GM23338 (cell line): ENCODE results near the gene PRPF31.

Experiments
- POLR2AphosphoS5 ChIP-seq: IDR thresholded peaks from 2 replicates; pipeline ENCODE4 v1.6.1; 2016; ENCODE audit warnings: antibody characterized with exemption, low read depth
- STAT1 ChIP-seq: IDR thresholded peaks from one replicate; pipeline ENCODE4 v1.6.1; 2016; ENCODE audit warnings: antibody characterized with exemption; ENCODE audit not compliant: unreplicated experiment
- TF ChIP-seq, protein P1 (sequence below), 2 experiments: fragments of 200-600 bp in 1 of 2; sonication (generic) in 1 of 2; conservative IDR thresholded peaks; 2 replicates each; pipeline versions ENCODE4 v1.5.1 to v1.6.1; 2016 to 2017; ENCODE audit warnings: antibody characterized with exemption in 2 of 2, low read depth in 2 of 2, mild to moderate bottlenecking in 2 of 2, moderate library complexity in 1 of 2

DNA sequence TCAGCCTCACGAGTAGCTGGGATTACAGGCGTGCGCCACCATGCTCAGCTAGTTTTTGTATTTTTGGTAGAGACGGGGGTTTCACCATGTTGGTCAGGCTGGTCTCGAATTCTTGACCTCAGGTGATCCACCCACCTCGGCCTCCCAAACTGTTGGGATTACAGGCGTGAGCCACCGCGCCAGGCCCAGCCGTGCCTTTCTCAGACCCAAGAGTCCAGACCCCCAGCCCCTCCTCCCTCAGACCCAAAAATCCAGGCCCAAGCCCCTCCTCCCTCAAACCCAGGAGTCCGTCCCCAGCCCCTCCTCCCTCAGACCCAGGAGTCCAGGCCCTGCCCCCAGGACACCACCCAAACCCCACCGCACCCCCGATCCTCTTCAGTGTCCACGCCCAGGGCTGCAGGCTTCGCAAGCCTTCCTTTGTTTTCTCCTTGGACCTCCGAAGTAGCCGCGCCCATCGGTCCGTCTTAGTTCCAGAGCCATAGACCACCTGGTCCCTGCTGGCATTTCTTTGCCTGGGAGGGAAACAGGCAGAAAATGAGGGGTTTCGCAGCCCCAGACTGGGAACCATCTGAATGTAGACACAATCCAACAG, 53.7 kb downstream of the PRPF31 start:
- TF ChIP-seq, protein P1, sequence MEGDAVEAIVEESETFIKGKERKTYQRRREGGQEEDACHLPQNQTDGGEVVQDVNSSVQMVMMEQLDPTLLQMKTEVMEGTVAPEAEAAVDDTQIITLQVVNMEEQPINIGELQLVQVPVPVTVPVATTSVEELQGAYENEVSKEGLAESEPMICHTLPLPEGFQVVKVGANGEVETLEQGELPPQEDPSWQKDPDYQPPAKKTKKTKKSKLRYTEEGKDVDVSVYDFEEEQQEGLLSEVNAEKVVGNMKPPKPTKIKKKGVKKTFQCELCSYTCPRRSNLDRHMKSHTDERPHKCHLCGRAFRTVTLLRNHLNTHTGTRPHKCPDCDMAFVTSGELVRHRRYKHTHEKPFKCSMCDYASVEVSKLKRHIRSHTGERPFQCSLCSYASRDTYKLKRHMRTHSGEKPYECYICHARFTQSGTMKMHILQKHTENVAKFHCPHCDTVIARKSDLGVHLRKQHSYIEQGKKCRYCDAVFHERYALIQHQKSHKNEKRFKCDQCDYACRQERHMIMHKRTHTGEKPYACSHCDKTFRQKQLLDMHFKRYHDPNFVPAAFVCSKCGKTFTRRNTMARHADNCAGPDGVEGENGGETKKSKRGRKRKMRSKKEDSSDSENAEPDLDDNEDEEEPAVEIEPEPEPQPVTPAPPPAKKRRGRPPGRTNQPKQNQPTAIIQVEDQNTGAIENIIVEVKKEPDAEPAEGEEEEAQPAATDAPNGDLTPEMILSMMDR (conservative IDR thresholded peaks at IDR 0.05; ENCODE audit: low read depth in 2 of 2), result no peak
- TF ChIP-seq POLR2AphosphoS5 (no peak), STAT1 (no peak)
